GM19025 (cell line): ENCODE measurements around the gene SCAF8.

Source experiments
- ATAC-seq: cut with Tn5 transposase; IDR thresholded peaks from one replicate; pipeline ENCODE4 v1.9.1; 2021; ENCODE audit warnings: mild to moderate bottlenecking, low read depth, moderate library complexity; ENCODE audit not compliant: unreplicated experiment

Gene SCAF8

DNA sequence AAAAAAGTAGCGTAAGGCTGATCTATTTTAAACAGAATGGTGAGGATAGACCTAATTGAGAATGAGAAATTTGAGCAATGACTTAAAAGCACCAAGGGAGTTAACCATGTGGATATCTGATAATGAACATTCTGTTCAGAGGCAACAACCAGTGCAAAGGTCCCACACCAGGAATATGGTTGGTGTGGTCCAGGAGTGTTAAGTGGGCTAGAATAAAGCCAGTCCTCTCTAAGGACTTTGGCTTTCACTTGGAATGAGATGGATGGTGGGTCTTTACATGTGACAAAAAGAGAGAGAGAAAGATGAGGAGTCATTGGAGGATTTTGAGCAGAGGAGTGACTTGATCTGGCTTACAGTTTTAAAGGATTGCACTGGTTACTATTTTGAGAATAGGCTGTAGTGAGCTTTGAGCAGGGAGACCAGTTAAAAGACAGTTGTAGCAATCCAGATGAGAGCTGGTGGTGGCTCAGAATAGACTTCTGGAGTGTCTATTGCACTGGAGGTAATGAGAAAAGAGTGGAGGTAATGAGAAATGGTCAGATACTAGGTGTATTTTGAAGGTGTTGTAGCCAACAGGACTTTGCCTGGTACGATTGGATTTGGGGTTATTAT is 89.8 kb downstream of the SCAF8 start:
- ATAC-seq, result no peak

DNA sequence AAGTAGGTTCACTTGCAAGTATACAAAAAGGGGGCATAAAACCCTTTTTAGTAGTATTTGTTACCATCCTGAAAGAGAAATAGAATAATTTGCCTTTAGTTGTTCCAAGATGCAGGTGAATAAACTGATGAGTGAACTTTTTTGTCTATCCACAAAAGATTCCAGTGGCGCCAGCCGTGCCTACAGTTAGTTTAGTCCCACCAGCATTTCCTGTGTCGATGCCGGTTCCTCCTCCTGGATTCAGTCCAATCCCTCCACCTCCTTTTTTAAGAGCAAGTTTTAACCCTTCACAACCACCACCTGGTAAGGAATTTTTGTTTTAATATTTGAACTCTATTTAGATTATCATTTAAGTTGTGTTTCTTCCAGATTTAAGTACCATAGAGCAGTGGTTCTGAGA is 90.9 kb downstream of the SCAF8 start:
- ATAC-seq, result no peak

DNA sequence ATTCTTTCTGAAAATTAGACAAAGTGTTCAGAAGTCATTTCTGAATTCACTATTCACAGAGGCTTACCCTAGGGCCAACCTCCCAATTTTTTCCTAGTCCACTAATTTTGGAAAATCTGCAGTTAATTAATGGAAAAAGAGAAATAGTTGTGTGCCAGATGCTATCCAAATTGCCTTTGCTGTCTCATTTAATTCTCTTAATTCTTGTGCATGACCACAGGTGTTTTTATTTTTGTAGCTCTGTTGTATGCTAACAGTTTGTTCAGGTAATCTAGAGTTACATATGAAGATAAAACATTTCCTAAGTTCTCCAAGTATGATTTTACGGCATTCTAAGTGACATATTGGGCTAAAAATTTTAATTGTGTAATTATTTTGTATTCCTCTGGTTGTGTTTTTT is 96.8 kb downstream of the SCAF8 start:
- ATAC-seq, result no peak

DNA sequence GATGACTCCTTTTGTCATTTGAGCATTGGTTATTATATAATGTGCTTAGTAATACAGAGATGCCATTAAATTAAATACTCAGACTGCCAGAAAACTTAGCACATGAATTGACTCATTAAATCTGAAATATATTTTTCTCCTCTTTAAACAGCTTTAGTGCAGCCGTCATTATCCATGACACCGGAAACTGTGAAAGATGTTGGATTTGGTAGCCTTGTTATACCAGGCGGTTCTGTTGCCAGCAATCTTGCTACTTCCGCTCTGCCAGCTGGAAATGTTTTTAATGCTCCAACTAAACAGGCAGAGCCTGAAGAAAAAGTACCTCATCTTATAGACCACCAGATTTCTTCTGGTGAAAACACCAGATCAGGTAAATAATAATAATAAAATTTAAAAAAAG is 97.6 kb downstream of the SCAF8 start:
- ATAC-seq, result no peak

DNA sequence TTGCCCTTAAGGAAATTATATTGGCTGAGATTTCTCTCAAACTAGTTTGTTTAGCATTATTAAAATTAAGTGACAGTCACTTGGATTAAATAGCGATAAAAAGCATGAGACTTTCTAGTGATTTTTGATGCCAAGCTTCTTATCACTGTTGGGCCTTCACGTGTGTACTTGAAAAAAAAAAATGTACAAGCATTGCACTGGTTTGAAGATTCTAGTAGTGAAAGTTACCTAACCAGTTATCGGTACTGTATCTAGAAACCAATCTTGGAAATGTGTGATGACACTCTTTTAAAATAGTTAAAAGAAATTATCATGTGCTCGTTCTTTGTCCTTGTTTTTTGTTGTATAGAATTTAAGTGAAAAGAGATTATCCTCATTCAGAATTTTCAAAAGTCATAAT is 102.1 kb downstream of the SCAF8 start:
- ATAC-seq, result no peak

DNA sequence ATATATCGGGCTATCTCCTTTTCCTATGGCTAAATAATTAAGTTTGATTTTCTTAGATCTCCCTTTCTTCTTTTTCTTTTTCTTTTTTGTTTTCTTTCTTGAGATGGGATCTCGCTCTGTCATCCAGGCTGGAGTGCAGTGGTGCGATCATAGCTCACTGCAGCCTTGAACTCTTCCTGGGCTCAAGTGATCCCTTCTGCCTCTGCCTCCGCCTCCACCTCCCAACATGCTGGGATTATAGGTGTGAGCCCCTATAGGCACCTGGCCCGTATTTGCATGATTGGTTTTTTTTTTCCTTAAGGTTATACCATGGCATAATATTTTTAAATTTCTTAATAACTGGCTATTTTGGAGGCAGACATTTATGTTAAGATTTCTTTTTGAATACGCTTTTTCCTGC is 106.3 kb downstream of the SCAF8 start:
- no peak for ATAC-seq

DNA sequence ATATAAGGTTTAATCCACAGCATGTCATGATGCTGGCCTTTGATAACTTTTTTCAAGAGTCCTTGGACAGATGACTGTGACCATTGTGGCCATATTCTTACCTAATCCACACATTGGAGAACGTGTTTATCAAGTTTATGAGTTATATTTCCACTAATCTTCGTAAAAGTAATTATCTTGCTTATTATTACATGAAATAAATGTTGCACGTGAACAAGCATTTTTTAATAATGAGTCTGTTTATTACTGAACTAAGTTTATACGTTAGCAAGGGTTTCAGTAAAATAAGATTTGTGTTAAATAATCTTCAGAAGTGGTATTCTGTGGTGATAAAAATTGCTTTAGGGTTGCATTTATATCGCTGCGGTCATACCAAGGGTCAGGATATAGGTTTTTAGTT is 107.1 kb downstream of the SCAF8 start:
- ATAC-seq, result no peak

DNA sequence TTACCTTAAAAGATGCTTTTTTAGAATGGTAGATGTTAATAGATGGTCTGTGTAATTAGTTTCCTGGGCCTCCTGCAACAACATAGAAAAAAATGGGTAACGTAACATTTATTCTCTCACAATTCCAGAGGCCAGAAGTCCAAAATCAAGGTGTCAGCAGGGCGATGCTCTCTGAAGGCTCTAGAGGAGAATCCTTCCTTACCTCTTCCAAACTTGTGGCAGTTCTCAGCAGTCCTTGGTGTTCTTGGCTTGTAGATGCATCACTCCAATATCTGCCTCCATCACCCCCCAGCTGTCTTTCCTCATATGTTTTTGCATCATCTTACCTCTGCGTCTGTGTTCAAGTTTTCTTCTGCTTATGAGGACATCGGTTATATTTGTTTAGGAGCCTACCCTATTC is 107.9 kb downstream of the SCAF8 start:
- no peak for ATAC-seq

DNA sequence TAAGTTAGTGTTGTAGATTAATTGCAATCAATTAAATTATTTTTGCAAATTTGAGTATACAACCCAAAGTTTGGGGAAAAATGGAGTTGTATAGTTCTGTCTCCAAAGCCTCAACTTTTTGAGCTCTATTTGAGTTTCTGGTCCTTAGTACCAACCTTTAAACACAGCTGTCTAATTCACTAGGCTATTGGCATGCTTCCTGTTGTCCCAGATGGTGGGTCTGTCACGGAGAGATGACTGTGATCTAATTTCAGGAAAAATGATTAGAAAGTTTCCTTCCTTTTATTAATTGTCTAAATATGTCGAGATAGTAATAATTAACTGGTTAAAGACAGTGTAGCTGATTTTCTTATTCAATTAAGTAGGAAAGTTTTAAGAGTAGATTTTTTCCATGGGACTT is 109.6 kb downstream of the SCAF8 start:
- no peak for ATAC-seq

DNA sequence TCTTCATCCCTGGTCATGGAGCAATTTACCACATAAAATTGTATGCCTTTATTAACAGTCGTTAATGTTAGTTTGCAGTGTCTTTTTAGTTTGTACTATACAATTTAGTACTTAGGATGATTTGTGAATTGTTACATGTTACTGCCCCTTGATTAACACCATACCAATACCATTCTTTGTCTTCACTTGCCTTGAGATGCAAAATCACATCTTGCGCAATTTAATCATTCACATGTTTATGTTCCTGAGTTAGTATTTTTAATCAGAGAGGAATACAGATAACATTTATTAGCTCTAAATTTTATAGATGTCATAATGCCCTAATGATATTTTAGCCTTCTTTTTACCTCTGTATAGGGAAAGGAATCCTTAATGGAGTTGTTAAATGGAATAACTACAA is 114.1 kb downstream of the SCAF8 start:
- no peak for ATAC-seq

DNA sequence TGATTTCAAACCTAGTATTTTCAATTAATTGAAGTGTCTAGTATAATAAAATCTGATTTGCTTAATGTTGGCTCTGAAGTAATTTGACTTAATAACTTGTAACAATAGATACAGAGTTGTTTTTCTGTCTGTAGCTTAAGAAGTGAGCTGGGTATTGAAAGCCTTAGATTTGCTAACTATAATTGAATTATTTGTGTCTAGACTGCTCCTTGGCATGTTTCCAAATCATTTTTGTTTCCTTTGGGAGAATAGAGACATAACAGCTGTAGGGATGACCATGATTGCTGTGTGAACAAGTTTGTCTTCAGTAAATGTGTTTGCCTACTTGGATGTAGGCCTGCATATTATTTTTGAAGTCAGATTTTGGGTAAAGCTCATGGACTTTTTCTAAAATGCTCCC is 115.4 kb downstream of the SCAF8 start:
- no peak for ATAC-seq

DNA sequence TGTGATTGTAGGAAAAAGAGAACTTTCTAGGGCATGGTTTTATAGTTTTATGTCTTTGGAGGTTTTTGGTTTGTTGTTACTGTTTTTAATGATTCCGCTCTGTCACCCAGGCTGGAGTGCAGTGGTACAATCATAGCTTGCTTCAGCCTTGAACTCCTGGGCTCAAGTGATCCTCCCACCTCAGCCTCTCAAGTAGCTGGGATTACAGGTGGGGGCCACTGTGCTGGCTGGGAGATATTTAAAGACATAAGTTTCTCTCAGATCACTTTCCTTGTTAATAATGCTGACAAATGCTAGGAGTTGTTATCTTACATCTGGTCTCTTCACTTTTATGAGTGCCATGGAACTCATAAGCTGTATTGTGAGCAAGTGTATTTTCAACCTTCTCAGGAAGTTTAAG is 116.3 kb downstream of the SCAF8 start:
- ATAC-seq, result no peak

DNA sequence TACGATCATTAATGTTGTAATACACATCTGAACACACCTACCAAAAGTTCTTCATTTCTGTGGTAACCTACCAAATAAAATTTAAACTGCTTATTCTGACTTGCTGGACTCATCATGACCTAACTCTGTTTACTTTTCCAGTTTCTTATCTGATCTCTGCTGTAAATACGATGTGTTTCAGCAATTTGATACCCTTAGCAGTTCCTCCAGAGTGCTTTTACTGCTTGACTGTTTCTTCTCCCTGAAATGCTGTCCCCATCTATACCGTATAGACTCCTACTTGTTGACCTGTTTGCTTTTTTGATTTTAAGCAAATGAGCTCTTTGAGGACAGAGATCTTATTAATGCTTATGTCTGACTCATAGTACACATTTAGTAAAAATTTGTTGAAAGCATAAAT is 119.5 kb downstream of the SCAF8 start:
- ATAC-seq, result no peak

DNA sequence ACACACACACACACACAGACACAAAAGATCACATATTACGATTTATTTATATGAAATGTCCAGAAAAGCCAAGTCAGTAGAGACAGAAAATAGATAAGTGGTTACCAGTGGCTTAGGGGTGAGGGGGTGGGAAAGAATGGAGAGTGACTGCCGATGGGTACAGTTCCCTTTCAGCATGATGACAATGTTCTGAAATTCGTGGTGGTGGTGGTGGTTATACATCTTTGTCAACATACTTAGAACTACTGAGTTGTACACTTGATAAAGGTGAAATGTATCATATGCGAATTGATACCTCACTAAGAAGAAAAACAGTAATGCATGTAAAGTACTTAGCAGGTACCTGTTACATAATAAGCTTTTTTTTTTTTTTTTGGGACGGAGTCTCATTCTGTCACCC is 124.3 kb downstream of the SCAF8 start:
- no peak for ATAC-seq

DNA sequence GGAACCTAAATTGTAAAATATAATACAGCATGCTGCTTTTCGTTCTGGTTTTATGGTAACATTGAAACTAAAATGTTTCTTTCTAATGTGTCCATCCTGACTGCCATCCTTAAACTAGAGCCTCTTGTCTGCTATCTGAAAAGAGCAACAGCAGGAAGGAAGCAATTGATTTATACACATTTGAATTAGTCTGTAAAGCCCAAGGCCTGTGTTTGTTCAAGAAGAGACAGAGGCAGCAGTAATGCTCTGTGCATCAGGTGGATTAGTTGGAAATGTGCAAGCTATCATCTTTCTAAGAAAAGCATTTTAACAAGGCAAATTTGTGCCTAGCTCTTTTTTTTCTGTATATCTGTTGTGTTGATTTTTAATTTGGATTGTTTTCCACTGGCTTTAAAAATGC is 128.6 kb downstream of the SCAF8 start:
- ATAC-seq, result no peak

DNA sequence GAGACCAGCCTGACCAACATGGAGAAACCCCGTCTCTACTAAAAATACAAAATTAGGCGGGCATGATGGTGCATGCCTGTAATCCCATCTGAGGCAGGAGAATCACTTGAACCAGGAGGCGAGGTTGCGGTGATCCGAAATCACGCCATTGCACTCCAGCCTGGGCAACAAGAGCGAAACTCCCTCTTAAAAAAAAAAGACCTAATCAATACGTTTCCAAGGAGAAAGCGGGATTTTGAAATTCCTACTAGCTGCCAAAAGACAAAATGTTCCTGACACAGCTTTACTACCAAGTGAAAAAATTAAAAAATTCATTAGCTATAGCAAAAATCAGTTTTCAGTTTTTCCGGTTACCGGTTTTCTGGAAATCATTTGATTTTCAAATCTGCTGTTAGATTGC is 129.3 kb downstream of the SCAF8 start:
- ATAC-seq, result no peak

DNA sequence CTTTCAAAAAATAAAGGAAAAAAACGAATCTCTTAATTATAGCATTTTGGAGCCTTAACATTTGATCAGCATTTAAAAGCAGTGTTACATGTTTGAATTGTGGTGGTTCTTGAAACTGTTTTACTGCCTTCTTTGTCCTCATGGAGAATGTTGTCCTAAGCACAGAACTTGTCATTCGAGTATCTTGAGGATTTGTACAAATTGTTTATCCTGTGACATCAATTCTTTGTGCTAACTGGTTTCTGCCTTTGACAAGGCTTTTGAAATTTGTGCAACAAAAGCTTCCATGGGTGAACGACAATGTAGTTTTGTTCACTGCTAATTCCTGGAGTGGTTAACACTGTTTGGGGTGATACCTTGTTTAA is 130.8 kb downstream of the SCAF8 start:
- ATAC-seq, result no peak

DNA sequence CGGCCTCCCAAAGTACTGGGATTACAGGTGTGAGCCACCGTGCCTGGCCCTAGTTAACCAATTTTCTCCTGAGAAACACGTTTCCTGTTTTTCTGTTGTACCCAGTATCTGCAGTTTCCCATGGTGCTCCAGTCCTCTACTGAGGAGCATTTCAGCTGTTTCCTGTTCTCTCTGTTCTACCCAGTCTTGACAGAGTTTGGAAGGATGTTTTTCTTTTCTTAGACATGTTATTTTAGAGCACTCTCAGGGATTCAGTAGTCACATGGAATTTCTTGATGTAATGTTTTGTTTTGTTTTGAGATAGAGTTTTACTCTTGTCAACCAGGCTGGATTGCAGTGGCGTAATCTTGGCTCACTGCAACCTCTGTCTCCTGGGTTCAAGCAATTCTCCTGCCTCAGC is 132.1 kb downstream of the SCAF8 start:
- ATAC-seq, result no peak

DNA sequence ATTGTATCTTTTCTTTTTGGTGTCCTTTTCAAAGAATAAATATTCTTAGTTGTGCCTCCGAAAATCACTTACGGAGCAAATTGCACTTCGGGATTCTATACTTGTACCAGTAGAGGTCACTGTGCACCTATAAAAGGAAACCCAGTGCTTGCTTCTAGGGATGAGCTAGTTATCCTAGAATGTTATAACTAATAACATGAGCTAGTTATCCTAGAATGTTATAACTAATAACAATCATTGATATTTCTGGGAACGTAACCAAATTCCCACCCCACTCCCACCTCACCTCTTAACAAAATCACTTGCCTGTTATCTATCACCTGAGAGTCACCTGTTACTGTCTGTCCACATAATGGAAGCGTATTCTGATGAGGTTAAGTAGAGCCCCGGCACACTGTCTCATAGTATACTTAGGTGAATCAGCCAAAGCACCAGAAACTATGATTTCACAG is 135.0 kb downstream of the SCAF8 start:
- no peak for ATAC-seq

DNA sequence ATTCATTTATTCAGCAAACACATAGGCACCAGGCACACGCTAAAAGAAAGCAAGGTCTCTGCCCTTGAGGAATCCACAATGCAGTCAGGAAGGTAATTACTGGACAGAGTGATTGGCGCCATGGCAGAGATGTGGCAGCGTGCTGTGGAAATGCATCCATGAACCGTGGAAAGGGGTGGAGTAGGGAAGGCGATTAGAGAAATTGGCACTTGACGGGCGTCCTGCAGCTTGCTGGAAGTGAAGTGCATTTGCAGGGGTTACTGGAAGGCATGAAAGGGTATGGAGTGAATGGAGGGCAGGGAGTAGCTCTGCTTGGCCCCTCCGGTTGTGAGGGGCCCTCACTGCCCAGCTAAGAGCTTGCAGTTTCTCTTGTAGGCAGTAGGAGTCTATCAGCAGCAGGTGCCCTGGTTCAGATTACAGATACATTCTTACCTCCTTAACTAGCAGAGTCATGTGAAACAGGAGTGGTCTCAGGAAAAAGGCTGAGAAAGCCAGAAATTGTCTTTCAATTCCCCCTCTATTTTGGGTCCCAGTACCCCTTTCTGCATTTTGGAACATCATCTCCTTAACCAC is 139.4 kb downstream of the SCAF8 start:
- ATAC-seq, result no peak

DNA sequence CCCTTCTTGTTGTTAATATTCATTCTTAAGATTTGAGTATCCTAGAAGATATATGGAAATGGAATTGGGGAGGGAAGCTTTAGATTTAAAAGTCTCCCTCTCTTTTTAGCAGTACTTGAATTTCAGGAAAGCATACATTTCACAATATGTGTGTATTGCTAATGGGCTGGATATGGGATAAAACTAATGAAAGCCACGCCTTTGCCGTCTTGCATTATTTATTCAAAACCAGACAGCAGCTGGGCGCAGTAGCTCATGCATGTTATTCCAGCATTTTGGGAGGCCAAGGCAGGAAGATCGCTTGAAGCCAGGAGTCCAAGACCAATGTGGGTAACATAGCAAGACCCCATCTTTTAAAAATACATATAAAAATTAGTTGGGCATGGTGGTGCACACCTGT is 140.3 kb downstream of the SCAF8 start:
- ATAC-seq, result no peak

DNA sequence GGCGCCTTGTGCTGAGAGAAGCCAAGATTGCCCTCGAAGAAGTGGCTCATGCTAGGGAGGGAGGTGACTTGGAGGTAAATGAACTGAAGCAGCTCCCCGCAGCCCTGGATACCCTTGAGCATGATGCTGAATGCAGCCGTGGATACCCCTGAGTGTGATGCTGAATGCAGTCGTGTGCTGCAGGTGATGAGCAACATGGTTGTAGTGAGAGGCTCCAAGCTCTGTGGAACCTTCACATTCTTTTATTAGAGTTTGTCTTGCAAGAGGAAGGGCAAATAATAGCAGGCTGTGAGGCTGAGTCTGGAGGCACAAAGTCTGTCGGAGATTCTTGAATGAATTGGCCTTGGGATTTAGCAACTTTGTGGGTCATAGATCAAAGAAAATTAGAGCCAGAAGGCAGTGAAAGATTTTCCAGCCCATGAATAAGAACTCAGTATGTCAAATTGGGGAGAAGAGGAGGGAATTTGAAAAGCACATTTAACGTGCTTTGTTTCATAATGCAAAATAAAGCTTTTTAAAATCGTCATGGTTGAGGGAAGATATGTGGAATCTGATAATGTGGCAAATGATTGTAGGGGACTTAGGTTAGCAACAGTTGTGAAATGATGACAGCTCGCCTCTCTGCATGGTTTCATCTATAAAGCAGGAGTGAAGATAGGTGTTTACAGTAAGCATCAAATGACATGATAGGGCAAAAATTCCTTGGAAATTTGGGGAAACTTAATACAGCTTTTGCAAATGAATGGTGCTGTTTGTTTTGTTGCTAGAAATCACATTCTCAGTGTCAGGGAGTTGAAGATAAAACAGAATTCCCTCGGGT is 141.8 kb downstream of the SCAF8 start:
- ATAC-seq, result no peak
